SK-N-MC (cell line): Measurements from ENCODE around the gene CD81.

Experiments used
- EZH2 ChIP-seq: fragments of 200-600 bp; sonication (generic); IDR thresholded peaks from one replicate; pipeline ENCODE4 v1.6.1; 2017; ENCODE audit warnings: antibody characterized with exemption
- POLR2AphosphoS5 ChIP-seq: IDR thresholded peaks from 2 replicates; pipeline ENCODE4 v1.6.1; 2012; ENCODE audit warnings: mild to moderate bottlenecking, low read depth, low read length, borderline replicate concordance

- TF ChIP-seq EZH2 (no peak), POLR2AphosphoS5 (no peak)
These were observed 56.2 kb downstream of the CD81 start for GRCh38 chr11:2433106-2433925.
